Erythroblast (primary cell): ENCODE results near the gene TANK.

Experiments used
- DNase-seq, 2 experiments: peaks; one replicate each; lab custom pipeline; 2025; lab: John Stamatoyannopoulos, UW
- GATA1 ChIP-seq: IDR thresholded peaks from 2 replicates; pipeline ENCODE4 v1.6.1; 2011; ENCODE audit warnings: low read depth, mild to moderate bottlenecking, control low read depth, low read length, moderate library complexity
- POLR2A ChIP-seq: IDR thresholded peaks from 2 replicates; pipeline ENCODE4 v1.6.1; 2011; ENCODE audit warnings: mild to moderate bottlenecking, low read length

The TANK gene

DNA sequence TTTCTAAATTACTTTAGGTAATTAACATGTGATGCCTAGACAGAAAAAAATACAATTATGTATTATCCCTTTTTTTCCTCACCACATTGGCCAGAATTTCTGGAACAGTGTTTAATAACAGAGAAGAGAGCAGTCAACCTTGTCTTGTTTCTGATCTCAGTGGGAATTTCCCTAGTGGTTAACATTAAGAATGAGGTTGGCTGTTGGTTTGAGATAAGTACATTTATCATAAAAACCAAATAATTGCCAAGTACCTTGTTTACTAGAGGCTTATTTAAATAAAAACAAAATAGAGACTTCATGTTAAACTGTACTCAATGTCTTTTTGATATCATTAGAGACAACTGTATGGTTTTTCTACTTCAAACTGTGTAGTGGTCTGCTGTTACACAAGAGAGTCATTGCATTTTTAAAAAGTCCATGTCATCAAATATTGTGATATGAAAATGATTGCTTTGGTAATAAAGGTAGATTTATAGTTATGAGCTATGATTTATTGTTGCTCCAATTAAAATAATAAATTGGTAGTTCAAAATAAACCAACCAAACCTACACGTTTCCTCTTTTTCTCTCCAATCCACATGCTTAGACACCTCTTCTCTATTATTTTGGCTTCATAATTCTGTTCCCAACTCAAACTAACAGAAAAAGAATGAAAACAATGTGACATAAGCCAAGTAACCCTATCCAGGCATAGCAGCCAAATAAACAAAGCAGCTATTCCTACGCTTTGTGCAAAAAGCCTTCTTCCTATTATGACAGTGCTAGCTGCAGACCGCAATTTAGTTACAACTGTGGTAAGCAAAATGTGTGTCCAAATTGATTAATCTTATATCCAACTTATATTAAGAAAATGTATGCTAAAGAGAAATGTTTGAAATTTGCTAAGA lies 20.9 kb upstream of the TANK start:
- DNase-seq: peak; percentile 38 to 50
- no peak for TF ChIP-seq POLR2A
- no peak for TF ChIP-seq GATA1

DNA sequence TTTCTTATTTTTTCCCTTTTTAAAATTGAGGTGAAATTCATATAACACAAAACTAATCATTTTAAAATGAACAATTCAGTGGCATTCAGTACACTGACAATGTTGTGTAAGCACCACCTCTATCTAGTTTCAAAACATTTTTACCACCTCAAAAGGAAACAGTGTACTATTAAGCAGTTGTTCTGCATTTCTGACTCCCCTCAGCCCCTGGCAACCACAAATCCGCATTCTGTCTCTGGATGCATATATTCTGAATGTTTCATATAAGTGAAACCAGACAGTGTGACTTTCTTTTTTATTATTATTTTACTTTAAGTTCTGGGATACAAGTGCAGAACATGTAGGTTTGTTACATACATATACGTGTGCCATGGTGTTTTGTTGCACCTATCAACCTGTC lies 19.2 kb upstream of the TANK start:
- DNase-seq: no peak
- no peak for TF ChIP-seq POLR2A
- no peak for TF ChIP-seq GATA1

DNA sequence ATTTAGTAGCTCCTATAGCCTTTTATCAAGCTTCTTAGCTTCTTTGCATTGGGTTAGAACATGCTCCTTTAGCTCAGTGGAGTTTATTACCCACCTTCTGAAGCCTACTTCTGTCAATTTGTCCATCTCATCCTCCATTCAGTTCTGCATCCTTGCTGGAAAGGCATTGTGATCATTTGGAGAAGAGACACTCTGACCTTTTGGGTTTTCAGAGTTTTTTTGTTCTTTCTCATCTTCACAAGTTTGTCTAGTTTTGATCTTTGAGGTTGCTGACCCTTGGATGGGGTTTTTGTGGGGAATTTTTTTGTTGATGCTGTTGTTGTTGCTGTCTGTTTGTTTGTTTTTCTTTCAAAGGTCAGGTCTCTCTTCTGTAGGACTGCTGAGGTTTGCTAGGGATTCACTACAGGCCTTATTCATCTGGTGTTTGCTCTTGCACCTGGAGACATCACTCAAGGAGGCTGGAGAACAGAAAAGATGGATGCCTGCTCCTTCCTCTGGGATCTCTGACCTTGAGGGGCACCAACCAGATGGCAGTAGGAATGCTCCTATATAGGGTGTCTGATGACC lies 13.9 kb upstream of the TANK start:
- TF ChIP-seq POLR2A: no peak
- no peak for DNase-seq

DNA sequence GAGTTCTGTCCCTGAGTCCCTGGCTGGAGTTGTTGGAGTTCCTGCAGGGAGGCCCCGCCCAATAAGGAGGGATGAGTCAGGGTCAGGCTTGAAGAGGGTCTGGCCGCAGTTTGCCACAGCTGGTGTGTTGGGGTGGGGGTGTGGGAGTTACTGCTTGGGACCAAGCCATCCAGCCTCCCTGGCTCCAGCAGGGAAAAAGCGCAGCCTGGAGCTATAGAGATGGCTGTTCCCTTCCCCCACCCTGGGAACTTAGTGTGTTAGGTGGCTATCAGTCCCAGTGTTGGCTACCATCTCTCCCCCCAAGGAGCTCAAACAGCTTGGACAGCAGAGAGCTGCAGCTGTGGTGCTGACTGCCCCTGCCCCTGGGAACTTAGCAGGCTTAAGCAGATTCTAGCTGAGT lies 13.2 kb upstream of the TANK start:
- TF ChIP-seq GATA1: no peak
- TF ChIP-seq POLR2A: no peak
- no peak for DNase-seq

DNA sequence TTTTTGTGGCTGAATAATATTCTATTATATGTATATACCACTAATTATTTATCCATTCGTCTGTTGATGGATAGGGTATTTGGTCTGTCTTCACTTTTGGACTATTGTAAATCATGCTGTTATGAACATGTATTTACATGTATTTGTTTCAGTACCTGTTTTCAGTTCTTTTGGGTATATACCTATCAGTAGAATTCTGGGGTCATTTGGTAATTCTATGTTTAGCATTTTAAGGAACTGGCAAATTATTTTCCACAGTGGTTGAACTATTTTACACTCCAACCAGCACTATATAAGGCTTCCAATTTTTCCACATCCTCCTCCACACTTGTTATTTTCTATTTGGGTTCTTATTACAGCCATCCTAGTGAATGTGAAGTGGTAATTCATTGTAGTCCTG lies 12.4 kb upstream of the TANK start:
- no peak for DNase-seq
- TF ChIP-seq POLR2A (no peak), GATA1 (no peak)

DNA sequence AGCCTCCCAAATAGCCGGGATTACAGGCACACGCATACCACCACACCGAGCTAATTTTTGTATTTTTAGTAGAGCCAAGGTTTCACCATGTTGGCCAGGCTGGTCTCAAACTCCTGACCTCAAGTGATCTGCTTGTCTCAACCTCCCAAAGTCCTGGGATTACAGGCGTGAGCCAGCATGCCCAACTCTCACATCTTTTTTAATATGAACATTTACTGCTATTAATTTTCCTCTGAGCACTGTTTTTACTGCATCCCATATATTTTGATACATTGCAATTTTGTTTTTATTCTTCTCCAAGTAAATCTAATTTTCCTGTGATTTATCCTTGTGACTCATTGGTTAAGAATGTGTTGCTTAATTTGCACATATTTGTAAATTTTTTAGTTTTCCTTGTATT lies 9.5 kb upstream of the TANK start:
- no peak for DNase-seq
- TF ChIP-seq GATA1 (no peak), POLR2A (no peak)

DNA sequence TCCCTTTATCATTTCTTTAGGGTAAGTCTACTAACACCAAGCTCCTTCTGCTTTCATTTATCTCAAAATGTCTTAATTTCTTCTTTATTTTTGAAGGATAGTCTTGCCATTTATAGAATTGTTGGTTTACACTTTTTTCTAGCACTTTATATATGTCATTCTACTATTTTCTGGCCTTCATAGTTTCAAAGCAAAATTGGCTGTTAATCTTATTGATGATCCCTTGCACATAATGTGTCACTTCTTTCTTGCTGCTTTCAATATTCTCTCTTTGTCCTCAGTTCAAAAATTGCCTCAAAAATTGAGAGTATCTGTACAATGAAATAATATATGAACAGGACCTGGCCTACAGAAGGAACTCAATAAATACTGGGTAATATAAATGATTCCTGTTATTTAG lies 7.9 kb upstream of the TANK start:
- DNase-seq: no peak
- TF ChIP-seq POLR2A (no peak), GATA1 (no peak)

DNA sequence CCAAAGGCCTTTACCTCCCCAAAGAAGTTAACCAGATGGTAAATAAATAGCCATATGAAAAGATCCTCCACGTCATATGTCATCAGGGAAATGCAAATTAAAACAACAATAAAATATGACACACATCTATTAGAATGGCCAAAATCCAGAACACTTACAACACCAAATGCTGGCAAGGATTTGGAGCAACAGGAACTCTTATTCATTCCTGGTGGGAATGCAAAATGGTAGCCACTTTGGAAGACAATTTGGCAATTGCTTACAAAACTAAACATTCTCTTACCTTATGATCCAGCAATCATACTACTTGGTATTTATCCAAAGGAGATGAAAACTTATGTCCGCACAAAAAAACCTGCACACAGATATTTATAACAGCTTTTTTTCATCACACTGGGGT lies 1.3 kb upstream of the TANK start:
- TF ChIP-seq POLR2A (no peak), GATA1 (no peak)
- DNase-seq: no peak

DNA sequence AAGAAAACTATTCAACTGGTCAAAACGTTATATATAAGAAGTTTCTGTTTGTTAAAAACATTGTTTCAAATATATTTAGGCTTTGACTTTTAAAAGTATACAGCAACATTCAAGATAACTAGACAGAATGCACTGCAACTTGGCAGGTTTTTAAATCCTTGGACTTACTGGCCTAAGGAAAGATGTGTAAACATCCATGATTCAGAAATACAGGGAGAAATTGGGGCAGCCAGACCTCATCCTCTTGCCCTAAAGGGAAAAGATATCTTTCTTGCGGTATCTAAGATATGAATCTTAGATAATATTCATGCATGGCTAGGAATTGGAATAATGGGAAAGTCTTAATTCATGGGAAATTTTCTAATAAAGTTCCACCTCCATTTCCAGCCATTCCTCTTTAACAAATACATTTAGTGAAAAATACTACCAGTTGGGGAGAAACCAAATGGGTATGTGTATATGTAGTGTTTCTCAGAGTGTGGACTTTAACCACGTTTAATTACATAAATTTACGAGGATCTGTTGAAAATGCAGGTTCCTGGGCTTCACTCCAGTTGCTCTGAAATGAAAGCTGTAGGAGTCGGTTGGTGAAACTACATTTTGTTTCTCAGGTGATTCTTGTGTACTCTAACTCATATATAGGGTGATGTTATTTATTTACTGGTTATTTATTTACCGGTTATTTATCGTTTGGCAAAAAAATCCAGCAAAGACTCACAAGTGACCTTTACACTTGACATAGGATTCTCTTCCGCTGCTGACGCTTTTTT lies 587 bp upstream of the TANK start:
- DNase-seq: peak; percentile 19 to 33

DNA sequence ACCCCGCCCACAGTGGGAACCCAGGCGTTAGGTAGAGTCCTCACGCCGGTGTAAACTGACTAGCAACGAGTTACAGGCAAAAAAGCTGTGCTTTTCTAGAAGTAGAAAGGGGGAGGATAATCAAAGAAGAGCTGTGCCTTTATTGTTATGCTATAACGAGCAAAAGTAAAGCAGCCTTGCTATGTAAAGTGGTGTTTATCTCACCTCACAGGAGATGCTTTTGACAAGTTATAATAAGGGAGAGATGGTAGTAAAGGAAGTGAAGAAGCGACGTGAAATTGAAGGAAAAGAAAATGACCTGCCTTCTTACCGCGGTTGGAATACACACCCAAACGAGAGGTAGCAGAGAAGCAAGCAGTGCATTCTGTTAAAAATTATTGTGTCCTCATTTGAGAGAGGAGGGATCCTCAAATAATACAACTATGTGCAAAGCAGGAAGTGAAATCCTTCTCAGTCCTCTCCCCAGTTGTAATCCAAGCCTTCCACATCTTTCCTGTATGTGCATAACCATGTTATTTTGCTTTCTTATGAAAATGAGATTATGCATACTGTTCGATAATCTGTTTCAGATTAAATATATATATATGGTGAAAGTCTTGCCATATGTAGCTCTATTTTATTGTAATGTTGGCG lies 962 bp downstream of the TANK start:
- peak in 1 of 2 experiments; percentile 56 for DNase-seq
- TF ChIP-seq POLR2A (no peak), GATA1 (no peak)

More for the DNA sequence above, 587 bp upstream of the TANK start:
- TF ChIP-seq POLR2A: no peak
- TF ChIP-seq GATA1: no peak

DNA sequence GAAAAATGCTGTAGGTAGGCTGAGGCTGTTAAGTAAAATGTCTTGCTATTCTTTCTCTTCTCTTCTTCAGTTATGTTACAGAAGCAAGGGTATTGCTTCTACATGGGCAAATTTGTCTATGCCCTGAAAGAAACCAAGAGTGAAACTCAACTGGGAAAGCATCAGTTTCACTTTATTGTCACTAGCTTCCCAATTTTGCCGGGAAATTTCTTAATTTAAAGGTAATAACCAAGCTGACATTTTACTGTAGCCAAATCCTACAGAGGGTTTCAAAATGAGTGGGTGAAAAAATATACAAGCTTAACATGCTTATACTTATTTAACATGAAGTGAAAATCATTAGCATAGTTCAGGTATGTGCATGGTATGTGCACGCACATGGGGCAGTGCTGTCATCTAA lies 3.2 kb downstream of the TANK start:
- DNase-seq: no peak
- no peak for TF ChIP-seq GATA1
- no peak for TF ChIP-seq POLR2A

DNA sequence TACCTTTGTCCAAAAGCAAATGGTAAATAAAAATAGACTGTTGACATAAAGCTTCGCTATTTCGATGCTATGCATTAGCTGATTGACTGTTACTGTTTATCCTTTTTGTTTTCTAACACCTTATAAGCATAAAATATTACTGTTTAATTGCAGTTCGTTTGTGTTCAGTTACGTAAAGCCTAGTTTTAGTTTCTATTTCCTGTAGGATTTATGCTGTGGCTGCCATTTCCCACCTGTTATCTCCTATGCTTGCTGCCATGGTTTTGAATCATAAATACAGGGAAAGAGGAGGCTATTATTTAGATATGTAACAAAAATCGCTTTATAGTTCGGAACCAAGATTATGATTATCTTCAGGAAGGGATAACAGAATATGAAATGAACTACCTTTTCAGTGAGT lies 3.9 kb downstream of the TANK start:
- TF ChIP-seq GATA1 (no peak), POLR2A (no peak)
- no peak for DNase-seq

DNA sequence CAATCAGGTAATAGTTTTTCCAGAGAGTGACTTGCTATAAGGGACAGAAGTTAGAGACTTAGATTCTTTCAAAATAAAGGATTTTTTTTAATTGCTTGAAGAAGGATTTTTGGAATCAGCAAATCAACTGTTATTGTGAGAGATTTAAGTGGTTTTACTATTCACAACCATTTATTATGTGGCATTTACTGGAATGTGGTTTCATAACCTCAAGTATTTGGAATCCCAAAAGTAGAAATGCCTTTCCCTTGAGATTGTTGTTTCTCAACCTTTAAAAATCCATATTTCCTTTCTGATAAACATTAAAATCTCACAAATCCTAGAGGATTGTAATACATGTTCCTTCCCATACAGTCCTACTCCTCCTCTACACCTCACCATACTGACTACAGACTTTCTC lies 5.0 kb downstream of the TANK start:
- no peak for DNase-seq
- TF ChIP-seq GATA1 (no peak), POLR2A (no peak)
